IPS DF 6.9 (cell line): ENCODE results near the gene NELL2.

Experiments used
- DNase-seq: peaks from one replicate; pipeline ENCODE4 v3.0.0-alpha.2; 2013; ENCODE audit warnings: low read depth, low spot score
- H3K27ac ChIP-seq: one replicate; pipeline ENCODE4 v1.5.1; 2013; ENCODE audit warnings: low read length, control low read depth
- H3K27me3 ChIP-seq: 2 replicates; pipeline ENCODE4 v1.6.1; 2013; ENCODE audit warnings: mild to moderate bottlenecking, low read length; ENCODE audit not compliant: control insufficient read depth, insufficient read depth
- H3K36me3 ChIP-seq: 2 replicates; pipeline ENCODE4 v1.6.1; 2013; ENCODE audit warnings: low read length; ENCODE audit not compliant: control insufficient read depth, insufficient read depth
- H3K4me1 ChIP-seq: 2 replicates; pipeline ENCODE4 v1.6.1; 2013; ENCODE audit warnings: low read length; ENCODE audit not compliant: control insufficient read depth, insufficient read depth
- H3K4me3 ChIP-seq: 2 replicates; pipeline ENCODE4 v1.5.1; 2013; ENCODE audit warnings: mild to moderate bottlenecking, low read length
- H3K9me3 ChIP-seq: 2 replicates; pipeline ENCODE4 v1.6.1; 2013; ENCODE audit warnings: low read length, inconsistent platforms; ENCODE audit not compliant: control insufficient read depth, insufficient read depth
- WGBS: extraction: QIAGEN DNeasy Blood & Tissue Kit; methylation state at CpG from one replicate; pipeline ENCODE4 v1.1.7; 2013; ENCODE audit warnings: mixed read lengths, missing lambda C conversion rate; ENCODE audit not compliant: insufficient read length, insufficient coverage; 5-methylcytosine and 5-hydroxymethylcytosine counted together

The NELL2 gene

GRCh38 chr12:44550377-44550776 lies 325.7 kb downstream of the NELL2 start:
- Histone ChIP-seq H3K27ac (no peak overlapping the region), H3K4me3 (no peak overlapping the region), H3K36me3 (no peaks in the 10 kb centered on the region), H3K27me3 (no peaks in the 10 kb centered on the region), H3K4me1 (no peaks in the 10 kb centered on the region), H3K9me3 (no peaks in the 10 kb centered on the region)
- DNase-seq: no peak
- WGBS: no CpG with 5 or more reads among the region's 5 CpGs

- no peaks in the 10 kb centered on the region for H3K4me1 ChIP-seq
- no peak for DNase-seq
- H3K27me3 ChIP-seq: no peaks in the 10 kb centered on the region
- WGBS: no CpG with 5 or more reads among the region's 1 CpG
- H3K4me3 ChIP-seq: no peak overlapping the region
- H3K27ac ChIP-seq: no peak overlapping the region
- no peaks in the 10 kb centered on the region for H3K36me3 ChIP-seq
- no peaks in the 10 kb centered on the region for H3K9me3 ChIP-seq
Measured at GRCh38 chr12:44546060-44546459, 330.1 kb downstream of the NELL2 start.

GRCh38 chr12:44544018-44544417 lies 332.1 kb downstream of the NELL2 start:
- Histone ChIP-seq H3K36me3 (no peaks in the 10 kb centered on the region), H3K27me3 (no peaks in the 10 kb centered on the region), H3K9me3 (no peaks in the 10 kb centered on the region), H3K4me1 (no peaks in the 10 kb centered on the region), H3K4me3 (no peak overlapping the region), H3K27ac (no peak overlapping the region)
- no CpG with 5 or more reads among the region's 3 CpGs for WGBS
- no peak for DNase-seq

GRCh38 chr12:44542716-44543115 lies 333.4 kb downstream of the NELL2 start:
- no peaks in the 10 kb centered on the region for H3K4me1 ChIP-seq
- DNase-seq: no peak
- H3K27me3 ChIP-seq: no peaks in the 10 kb centered on the region
- H3K9me3 ChIP-seq: no peaks in the 10 kb centered on the region
- no peak overlapping the region for H3K4me3 ChIP-seq
- no peaks in the 10 kb centered on the region for H3K36me3 ChIP-seq
- H3K27ac ChIP-seq: no peak overlapping the region
- no CpG with 5 or more reads among the region's 1 CpG for WGBS

GRCh38 chr12:44537354-44537753 lies 338.8 kb downstream of the NELL2 start:
- H3K36me3 ChIP-seq: no peaks in the 10 kb centered on the region
- H3K27ac ChIP-seq: no peak overlapping the region
- H3K4me3 ChIP-seq: no peak overlapping the region
- no peaks in the 10 kb centered on the region for H3K27me3 ChIP-seq
- DNase-seq: no peak
- no peaks in the 10 kb centered on the region for H3K4me1 ChIP-seq
- no peaks in the 10 kb centered on the region for H3K9me3 ChIP-seq

GRCh38 chr12:44532940-44533339 lies 343.2 kb downstream of the NELL2 start:
- Histone ChIP-seq H3K36me3 (no peaks in the 10 kb centered on the region), H3K9me3 (no peaks in the 10 kb centered on the region), H3K4me3 (no peak overlapping the region), H3K27ac (no peak overlapping the region), H3K4me1 (no peaks in the 10 kb centered on the region), H3K27me3 (no peaks in the 10 kb centered on the region)
- DNase-seq: no peak
- no CpG with 5 or more reads among the region's 1 CpG for WGBS

GRCh38 chr12:44531320-44531971 lies 344.7 kb downstream of the NELL2 start:
- H3K27ac ChIP-seq: no peak overlapping the region
- H3K27me3 ChIP-seq: no peaks in the 10 kb centered on the region
- no peak for DNase-seq
- no CpG with 5 or more reads among the region's 2 CpGs for WGBS
- no peaks in the 10 kb centered on the region for H3K9me3 ChIP-seq
- no peaks in the 10 kb centered on the region for H3K36me3 ChIP-seq
- no peak overlapping the region for H3K4me3 ChIP-seq
- H3K4me1 ChIP-seq: no peaks in the 10 kb centered on the region

GRCh38 chr12:44526655-44527182 lies 349.4 kb downstream of the NELL2 start:
- no peak for DNase-seq
- H3K9me3 ChIP-seq: no peaks in the 10 kb centered on the region
- peaks cover 1% of the 10 kb centered on the region; the same call in 1 of the 2 replicates for H3K4me1 ChIP-seq
- H3K4me3 ChIP-seq: no peak overlapping the region
- no peaks in the 10 kb centered on the region for H3K27me3 ChIP-seq
- H3K27ac ChIP-seq: no peak overlapping the region
- 100% methylated on average over 4 of the region's 9 CpGs for WGBS
- no peaks in the 10 kb centered on the region for H3K36me3 ChIP-seq

GRCh38 chr12:44525806-44526654 lies 350.1 kb downstream of the NELL2 start:
- Histone ChIP-seq H3K4me3 (no peak overlapping the region), H3K27ac (no peak overlapping the region), H3K27me3 (no peaks in the 10 kb centered on the region), H3K4me1 (peaks cover 1% of the 10 kb centered on the region; the same call in 1 of the 2 replicates), H3K36me3 (no peaks in the 10 kb centered on the region), H3K9me3 (no peaks in the 10 kb centered on the region)
- WGBS: no CpG with 5 or more reads among the region's 4 CpGs
- no peak for DNase-seq

- Histone ChIP-seq H3K9me3 (no peaks in the 10 kb centered on the region), H3K4me1 (peaks cover 1% of the 10 kb centered on the region; the same call in 1 of the 2 replicates), H3K27me3 (no peaks in the 10 kb centered on the region), H3K4me3 (no peak overlapping the region), H3K27ac (no peak overlapping the region), H3K36me3 (no peaks in the 10 kb centered on the region)
- WGBS: no CpG with 5 or more reads among the region's 2 CpGs
- DNase-seq: no peak
Measured at GRCh38 chr12:44523828-44524227, 352.3 kb downstream of the NELL2 start.
